D721Med (cell line): Measurements from ENCODE around the gene ACOT7.
"Not testable (repeated sequence)": the region's sequence is repeated elsewhere in the genome, so short reads cannot be mapped to it uniquely, and the experiment has no call there.

Experiments
- DNase-seq: peaks from one replicate; pipeline ENCODE4 v3.0.0; 2011; ENCODE audit warnings: low spot score; ENCODE audit not compliant: insufficient read length
- FAIRE-seq: peaks from 2 replicates; lab custom pipeline; 2011; peaks lifted over from hg19 to GRCh38; lab: Jason Lieb, UNC
- TF ChIP-seq, protein P1 (sequence below): IDR thresholded peaks from 2 replicates; pipeline ENCODE4 v1.5.1; 2012; ENCODE audit warnings: mild to moderate bottlenecking, control low read depth; ENCODE audit not compliant: insufficient read depth; ENCODE audit errors: missing control alignments

Gene ACOT7

GRCh38 chr1:6378096-6378746 lies 15.3 kb downstream of the ACOT7 start:
- TF ChIP-seq, protein P1, sequence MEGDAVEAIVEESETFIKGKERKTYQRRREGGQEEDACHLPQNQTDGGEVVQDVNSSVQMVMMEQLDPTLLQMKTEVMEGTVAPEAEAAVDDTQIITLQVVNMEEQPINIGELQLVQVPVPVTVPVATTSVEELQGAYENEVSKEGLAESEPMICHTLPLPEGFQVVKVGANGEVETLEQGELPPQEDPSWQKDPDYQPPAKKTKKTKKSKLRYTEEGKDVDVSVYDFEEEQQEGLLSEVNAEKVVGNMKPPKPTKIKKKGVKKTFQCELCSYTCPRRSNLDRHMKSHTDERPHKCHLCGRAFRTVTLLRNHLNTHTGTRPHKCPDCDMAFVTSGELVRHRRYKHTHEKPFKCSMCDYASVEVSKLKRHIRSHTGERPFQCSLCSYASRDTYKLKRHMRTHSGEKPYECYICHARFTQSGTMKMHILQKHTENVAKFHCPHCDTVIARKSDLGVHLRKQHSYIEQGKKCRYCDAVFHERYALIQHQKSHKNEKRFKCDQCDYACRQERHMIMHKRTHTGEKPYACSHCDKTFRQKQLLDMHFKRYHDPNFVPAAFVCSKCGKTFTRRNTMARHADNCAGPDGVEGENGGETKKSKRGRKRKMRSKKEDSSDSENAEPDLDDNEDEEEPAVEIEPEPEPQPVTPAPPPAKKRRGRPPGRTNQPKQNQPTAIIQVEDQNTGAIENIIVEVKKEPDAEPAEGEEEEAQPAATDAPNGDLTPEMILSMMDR = peak; percentile 36
- no peak for DNase-seq
- no peak for FAIRE-seq

- FAIRE-seq = no peak
- TF ChIP-seq, protein P1 = no peak
- DNase-seq = no peak
Observed at GRCh38 chr1:6373961-6374720, 19.4 kb downstream of the ACOT7 start.

DNA sequence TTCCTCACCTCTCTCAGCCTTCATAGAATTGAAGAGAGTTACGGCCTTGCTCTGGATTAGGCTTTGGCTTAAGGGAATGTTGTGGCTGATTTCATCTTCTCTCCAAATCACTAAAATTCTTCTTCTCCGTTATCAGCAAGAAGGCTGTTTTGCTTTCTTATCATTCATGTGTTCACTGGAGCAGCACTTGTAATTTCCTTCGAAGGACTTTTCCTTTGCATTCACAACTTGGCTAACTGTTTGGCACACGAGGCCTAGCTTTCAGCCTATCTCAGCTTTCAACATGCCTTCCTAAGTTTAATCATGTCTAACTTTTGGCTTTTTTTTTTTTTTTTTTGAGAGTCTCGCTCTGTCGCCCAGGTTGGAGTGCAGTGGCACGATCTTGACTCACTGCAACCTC lies 21.3 kb downstream of the ACOT7 start:
- FAIRE-seq = not testable (repeated sequence)

DNA sequence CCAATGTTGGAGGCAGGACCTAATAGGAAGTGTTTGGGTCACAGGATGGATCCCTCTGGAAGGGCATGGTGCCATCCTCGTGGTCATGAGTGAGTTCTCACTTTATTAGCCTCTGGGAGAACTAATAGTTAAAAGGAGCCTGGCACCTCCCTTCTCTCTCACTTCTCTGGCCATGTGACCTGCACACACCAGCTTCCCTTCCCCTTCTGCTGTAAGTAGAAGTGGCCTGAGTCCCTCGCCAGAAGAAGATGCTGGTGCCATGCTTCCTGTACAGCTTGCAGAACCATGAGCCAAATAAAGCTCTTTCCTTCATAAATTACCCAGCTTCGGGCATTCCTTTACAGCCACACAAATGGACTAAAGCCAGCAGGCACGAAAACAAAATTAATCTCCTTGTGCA lies 23.6 kb downstream of the ACOT7 start:
- TF ChIP-seq, protein P1 = no peak
- DNase-seq (no peak), FAIRE-seq (no peak)

More for the DNA sequence above, 21.3 kb downstream of the ACOT7 start:
- not testable (repeated sequence) for DNase-seq

- FAIRE-seq (no peak), DNase-seq (no peak)
- TF ChIP-seq, protein P1 = no peak
Observed at GRCh38 chr1:6367381-6368012, 26.1 kb downstream of the ACOT7 start.

- TF ChIP-seq, protein P1 = no peak
- FAIRE-seq (no peak), DNase-seq (no peak)
Observed at GRCh38 chr1:6365047-6365446, 28.5 kb downstream of the ACOT7 start.

GRCh38 chr1:6363085-6363884 lies 30.3 kb downstream of the ACOT7 start:
- TF ChIP-seq, protein P1 = peak; percentile 39
- not testable (repeated sequence) for DNase-seq, FAIRE-seq
